Stimulated activated CD8-positive, alpha-beta memory T cell treated with anti-CD3 and anti-CD28 coated beads, Interleukin-4, amount 100 ng/mL, for 48 hours (primary cell): ENCODE data around the gene TRIM71.
"Not testable (repeated sequence)": the region's sequence is repeated elsewhere in the genome, so short reads cannot be mapped to it uniquely, and the experiment has no call there.

Source experiments
- DNase-seq: peaks from one replicate; pipeline ENCODE4 v3.0.0-alpha.2; 2020

The TRIM71 gene

GRCh38 chr3:32819551-32820348 lies 2.0 kb downstream of the TRIM71 start:
- DNase-seq = no peak

- no peak for DNase-seq
Observed at GRCh38 chr3:32820430-32820829, 2.6 kb downstream of the TRIM71 start.

DNA sequence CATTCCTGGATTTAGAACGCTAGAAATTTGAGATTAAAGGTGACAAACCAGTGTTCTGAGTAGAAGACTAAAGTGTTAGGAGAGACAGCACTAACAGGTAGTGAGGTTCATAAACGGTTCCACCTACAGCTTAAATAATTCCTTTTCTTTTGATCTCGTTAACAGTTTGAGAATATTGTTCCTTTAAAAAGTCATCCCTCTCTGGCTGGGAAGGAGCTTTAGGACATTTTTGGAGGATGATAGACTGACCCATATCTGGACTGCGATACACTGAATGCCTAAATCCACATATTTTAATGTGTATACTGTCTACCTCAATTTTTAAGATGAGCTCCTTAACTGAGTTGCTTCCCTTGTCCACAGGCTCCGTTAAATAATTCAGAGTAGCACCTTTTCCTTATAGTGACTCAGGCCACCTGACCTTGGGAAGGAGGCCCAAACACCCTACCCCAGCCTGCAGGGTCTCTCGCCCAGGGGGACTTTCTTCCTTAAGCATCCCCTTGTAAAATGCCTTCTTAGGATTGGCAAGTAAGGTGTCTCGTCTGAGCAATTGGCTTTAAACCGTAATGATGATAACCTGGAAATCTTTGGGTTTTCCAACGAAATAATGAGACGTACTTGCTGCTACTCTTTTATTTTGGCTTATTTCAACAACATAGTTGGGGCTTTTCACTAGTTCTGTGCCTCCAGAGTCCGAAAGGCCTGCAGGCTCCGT lies 3.3 kb downstream of the TRIM71 start:
- DNase-seq = no peak

DNA sequence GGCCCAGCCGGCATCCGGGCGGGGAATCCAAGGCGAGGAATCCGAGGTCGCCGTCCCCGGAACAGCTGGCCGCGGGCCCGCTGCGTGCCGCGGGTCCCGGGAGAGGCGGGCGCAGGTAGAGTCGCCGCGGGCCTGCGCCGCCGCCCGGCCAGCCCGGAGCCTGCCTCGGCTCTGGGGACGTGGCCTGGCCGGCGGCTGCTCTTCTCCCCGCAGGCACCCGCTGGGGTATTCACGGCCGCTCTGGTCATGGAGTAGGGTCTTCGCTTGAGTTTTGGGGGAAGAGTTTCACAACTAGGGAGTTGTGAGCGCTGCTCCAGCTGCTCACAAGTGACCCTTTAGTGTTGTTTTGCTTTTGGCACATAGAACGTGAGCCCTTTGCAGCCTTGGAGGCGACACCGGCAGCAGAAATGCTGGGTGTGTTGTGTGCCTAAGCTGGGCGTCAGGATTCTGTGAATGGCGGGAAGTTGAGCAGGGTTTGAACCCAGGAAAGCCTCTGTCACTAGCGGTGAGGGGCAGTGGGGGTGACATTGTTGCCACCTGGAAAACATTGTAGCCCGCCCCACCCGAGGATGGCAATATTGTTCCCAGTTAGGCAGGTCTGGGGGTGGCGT lies 4.0 kb downstream of the TRIM71 start:
- no peak for DNase-seq

DNA sequence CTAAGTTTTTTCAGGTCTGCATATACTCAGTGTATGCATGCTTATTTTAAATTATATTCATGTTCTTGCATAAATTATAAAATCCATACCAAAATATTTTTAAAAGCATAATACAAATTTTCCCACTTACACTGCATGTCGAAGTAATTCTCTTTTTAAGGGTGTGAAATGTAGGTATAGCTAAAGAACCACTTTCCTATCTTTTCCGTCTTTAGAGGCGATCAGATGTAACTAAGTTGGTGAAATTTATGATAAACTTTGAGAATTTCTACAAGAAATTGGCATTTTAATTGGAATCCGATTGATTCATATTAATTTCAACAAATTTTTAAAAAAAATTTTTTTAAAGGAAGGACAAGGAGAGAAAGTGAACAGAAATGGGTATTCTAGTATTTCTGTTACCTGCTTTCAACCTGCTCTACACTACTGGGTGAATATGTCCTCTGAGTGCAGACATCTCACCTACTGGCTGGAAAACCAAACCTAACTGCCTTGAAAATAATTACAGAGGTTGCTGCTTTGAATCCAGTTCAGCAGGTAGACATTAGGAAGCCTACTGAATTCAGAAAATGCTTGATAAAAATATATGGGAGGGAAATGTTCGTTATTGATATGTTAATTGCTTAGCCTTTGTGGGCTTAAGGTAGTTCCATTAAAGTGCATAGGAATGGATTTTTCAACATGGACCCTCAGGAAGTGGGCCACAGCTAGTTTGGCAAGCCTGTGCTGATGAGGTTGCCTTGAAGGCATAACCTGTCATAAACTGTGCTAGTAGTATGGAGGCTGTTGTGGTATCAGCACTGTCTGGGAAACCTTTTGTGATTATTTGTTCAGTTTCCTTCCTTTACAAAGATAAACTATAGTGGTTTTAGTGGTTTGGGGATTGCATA lies 5.1 kb downstream of the TRIM71 start:
- DNase-seq = no peak

GRCh38 chr3:32823641-32824184 lies 5.9 kb downstream of the TRIM71 start:
- DNase-seq = not testable (repeated sequence)

DNA sequence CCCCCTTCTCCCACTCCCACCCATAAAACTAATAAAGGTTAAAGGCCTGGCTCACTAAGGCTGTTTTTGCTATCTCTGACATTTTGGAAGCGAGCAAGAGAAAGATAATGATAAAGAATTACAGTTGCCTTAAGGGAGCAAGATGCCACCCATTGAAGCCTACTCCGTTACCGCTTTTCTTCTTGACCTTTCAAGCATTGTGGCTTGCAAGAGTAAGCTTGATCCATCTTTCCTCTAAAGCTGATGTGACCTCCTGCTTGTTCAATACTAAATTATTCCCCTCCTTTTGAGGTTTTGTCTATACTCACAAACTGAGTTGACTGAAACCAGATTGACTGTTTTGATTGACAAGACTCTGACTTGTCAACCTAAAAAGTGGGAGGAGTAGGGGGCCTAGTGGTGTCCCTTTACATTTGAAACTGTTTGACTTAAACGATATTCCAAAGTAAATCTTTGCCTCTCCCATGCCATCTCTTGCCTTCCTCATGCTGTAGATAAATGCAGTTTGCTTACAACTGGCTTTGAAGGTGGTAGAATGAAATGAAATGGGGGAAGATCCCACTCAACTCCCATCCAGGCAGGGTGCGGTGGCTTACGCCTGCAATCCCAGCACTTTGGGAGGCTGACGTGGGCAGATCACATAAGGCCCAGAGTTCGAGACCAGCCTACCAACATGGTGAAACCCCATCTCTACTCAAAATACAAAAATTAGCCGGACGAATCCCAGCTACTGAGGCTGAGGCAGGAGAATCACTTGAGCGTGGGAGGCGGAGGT lies 8.0 kb downstream of the TRIM71 start:
- DNase-seq = no peak

DNA sequence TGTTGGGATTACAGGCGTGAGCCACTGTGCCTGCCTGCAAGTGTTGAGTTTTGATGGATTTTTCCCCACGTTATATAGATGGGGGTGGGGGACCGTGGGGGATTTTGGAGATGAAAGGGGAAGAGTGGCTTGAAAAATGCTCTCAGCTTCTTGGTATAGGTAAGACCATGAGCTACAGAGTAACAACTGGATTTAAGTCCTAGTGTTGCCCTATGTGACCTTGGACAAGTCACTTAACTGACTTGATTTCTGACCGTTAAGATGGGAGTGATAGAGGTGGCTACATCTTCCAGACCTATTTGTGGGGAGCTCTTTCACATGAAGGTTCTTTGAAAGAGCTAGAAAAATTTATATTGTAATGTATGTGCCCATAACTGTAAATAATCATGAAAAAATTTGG lies 13.3 kb downstream of the TRIM71 start:
- DNase-seq = no peak

GRCh38 chr3:32831791-32832190 lies 14.0 kb downstream of the TRIM71 start:
- no peak for DNase-seq

DNA sequence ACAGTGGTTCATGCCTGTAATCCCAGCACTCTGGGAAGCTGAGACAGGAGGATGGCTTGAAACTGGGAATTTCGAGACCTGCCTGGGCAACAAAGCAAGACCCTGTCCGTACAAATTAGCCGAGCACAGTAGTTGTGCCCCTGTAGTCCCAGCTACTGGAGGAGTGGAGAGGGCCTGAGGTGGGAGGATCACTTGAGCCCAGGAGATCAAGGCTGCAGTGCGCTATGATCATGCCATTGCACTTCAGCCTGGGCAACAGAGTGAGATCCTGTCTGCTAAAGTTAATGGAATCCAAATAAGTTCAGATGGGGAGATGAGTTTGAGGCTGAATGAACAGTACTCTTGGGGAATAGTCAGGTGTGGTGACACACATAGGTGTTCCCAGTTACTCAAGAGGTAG lies 14.4 kb downstream of the TRIM71 start:
- DNase-seq = no peak

GRCh38 chr3:32835049-32835371 lies 17.2 kb downstream of the TRIM71 start:
- no peak for DNase-seq

DNA sequence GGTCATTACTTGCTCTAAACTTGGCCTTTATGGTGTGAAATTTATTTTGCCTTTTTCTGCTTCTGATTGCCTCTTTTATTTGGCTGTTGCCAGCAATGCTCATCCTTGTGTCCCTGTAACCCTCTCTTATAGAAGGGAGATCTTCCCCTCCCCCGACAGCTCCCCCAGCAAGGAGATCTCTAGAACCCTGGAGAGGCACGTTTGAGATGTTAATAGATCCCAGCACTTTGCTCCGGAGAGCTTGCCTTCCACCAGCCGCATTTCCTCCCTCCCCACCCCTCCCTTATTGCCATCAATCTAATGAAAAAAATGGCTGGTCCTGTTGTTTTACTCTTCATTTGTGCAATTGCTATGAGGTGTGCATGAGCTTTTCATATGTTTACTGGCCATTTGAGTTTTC lies 18.2 kb downstream of the TRIM71 start:
- DNase-seq = no peak

DNA sequence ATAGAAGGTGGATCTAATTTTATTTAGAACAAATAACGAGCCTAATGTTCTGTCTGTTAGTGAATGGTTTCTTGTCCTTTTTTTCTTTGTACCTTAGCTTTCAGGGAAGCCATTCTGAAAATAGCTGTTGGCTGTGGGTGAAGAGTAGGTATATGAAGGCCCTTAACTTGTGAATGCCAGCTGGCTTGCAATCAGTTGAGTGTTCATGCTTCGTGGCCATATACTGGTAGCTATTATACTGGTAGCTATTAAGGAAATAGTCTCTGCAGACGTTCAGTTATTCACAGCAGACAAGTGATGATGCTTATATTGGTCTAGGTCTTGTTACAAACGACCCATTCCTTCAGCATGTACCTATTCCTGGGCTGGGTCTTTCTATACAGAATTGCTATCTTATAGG lies 18.8 kb downstream of the TRIM71 start:
- DNase-seq = no peak

GRCh38 chr3:32837366-32837765 lies 19.6 kb downstream of the TRIM71 start:
- no peak for DNase-seq

- DNase-seq = no peak
Observed at GRCh38 chr3:32837789-32838188, 20.0 kb downstream of the TRIM71 start.

DNA sequence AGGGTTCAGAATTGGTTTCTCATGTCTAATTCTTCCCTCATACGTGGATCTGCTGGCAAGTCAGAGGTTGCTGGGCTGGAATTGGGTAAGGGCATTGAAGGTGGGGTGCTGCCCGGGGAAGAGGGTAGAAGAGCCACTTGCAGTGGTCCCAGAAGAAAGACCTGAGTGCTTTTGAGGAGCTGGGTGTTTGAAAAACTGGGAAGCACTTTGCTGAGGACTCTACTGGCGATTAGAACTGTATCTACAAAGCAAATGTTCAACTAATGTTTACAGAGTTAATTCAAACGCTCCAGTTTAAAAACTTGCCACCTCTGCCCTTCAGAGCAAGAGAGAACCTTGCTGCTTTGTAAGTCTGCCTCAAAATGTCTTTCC lies 21.9 kb downstream of the TRIM71 start:
- no peak for DNase-seq

DNA sequence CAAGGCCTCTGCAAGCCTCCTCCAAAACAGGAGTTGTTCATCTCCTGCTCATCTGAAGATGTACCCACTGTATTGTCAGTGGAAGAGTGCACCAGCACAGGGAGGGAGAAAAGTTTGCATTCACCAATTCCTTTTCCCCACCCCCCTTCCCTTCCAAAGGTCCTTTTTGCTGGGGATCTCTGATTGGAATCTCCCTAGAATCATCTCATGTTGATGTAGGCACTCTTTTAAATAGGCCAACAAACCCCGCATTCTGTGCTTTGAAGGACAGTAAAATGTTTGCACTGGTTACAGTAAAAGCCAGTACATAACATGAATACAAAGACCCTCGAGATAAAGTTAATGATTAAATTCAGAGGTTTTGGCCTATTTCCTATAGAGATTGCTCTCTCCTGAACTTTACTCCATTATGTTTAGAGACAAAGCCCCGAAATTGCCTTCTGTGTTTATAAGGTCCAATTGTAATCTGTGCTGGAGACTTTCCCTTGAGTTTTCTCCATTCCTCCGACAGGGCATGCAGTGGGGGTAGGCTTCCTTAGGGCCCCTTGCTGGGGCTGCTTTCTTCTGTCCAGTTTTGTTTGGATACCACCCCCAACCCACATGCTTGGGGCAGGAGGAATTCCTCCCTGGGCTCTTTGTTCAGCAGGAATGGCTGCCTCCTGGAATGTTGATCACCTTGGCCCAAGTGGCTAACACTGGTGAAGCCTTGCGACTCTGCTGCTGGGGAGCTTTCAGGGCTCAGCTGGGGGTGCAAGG lies 22.5 kb downstream of the TRIM71 start:
- no peak for DNase-seq

DNA sequence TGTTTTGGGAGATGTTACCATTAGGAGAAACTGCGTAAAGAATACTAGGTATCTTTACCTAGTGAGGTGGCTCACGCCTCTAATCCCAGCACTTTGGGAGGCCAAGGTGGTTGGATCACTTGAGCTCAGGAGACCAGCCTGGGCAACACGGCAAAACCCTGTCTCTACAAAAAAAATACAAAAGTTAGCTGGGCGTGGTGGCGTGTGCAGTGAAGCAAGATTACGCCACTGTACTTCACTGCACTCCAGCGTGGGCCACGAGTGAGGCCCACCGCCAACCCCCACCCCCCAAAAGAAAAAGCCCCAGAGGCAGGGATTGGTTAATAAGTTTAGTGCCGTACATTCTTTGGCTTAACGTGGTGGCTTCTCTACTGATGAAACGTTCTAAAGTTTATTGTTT lies 23.5 kb downstream of the TRIM71 start:
- DNase-seq = no peak

GRCh38 chr3:32841867-32842470 lies 24.2 kb downstream of the TRIM71 start:
- no peak for DNase-seq

DNA sequence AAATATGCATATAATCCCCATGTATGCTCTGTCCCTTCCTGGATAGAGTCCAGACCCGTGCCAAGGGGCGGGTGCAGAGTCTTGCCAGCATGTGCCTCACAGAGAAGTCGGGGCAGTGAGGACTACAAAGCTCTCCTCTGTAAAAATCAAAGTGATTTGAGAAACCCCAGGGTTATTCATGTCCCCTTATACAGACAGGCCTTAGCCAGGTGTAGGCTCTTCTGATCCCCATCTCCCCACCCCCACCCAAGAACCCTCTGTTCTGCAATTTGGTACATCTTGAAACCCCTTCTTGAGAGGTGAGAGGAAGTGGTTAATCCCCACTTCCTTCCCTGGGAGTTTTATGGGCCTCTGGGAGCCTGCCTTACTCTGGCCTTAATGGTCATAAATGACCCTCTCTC lies 24.7 kb downstream of the TRIM71 start:
- DNase-seq = no peak

DNA sequence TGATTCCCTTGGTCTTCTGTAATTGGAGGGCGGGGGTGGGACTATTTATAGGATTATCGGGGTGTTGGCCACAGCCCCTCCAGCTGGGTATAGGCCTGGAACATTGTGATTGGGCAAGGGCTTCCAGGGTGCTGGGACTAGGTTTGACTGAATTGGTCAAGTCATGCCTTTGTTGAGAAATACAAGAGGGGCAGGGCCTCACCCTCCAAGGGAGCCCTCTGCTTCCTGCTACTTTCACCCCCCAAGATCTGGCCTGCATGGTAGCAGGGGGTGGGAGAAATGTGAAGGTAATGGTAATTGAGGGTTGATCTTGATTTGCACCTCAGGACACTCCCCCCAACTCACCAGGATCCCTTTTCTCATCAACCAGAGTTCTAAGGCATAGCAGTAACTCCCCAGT lies 25.2 kb downstream of the TRIM71 start:
- DNase-seq = no peak
